ENCODE measurements around the gene ALOX12. TPM values are rescaled to one million over a fixed set of nuclear protein-coding genes. Genes with fewer than 3 reads are reported as not detected.
A peak's percentile ranks its signal among the peaks of the same experiment; 100 is the strongest.

Gene ALOX12
- polyA plus RNA-seq, 3 donors = 0.29 to 1.2 TPM; not detected in 1

DNA sequence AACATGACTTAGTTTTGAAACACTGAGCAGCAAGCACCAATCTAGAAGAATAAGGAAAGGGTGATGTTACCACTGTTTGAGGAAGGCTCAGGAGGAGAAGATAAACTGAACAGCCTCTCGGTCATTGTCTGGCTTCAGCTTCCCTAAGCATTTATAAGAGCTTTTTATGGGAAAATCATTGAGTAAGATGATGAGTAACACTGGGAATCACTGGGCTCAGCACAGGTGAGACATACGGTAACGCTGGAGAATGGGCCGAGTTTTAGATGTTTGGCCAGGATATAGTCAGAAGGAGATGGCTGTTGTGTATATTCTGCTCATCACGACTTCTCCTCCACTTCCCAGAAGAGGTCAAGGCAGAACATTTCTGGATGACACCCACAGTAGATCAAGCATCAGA is 42.2 kb upstream of the ALOX12 start:
- H2AFZ ChIP-seq (ENCODE audit: insufficient read depth, low read depth, low read length, poor library complexity, severe bottlenecking) = no peak overlapping the region
- H3K27ac ChIP-seq (ENCODE audit: low read depth in 1 of 2, low read length in 2 of 2) = no peak overlapping the region
- peaks cover 0 to 3% (median 0%) of the 10 kb centered on the region in 7 donors for H3K9me3 Mint-ChIP-seq
- no peaks in the 10 kb centered on the region for H4K20me1 ChIP-seq (ENCODE audit: insufficient read depth, low read length)
- H3K9ac ChIP-seq (ENCODE audit: insufficient read depth, low read length, poor library complexity, severe bottlenecking) = no peak overlapping the region
- peaks cover 18% of the 10 kb centered on the region for H3K4me1 Mint-ChIP-seq
- H3K27me3 ChIP-seq (ENCODE audit: control insufficient read depth in 2 of 2, insufficient read depth in 2 of 2, low read length in 2 of 2) = no peaks in the 10 kb centered on the region
- DNase-seq = no peak
- peaks cover 0 to 4% (median 0%) of the 10 kb centered on the region in 3 donors for H3K27me3 Mint-ChIP-seq (ENCODE audit: low read depth in 3 of 3)
- H3K36me3 ChIP-seq (replicated peaks in 1 of 2; ENCODE audit: control insufficient read depth in 1 of 2, insufficient read depth in 2 of 2, low read length in 2 of 2) = no peaks in the 10 kb centered on the region
- H3K4me2 ChIP-seq (replicated peaks; ENCODE audit: extremely low read depth, low read length, poor library complexity, severe bottlenecking) = no peak overlapping the region
- no peaks in the 10 kb centered on the region for H3K36me3 Mint-ChIP-seq
- no peaks in the 10 kb centered on the region for H3K9me3 ChIP-seq (replicated peaks in 1 of 2; ENCODE audit: control insufficient read depth in 1 of 2, insufficient read depth in 1 of 2, low read length in 2 of 2)
- H3K27ac Mint-ChIP-seq = peak overlapping the region in 1 of 7 donors; percentile 9
- H3K4me3 Mint-ChIP-seq = no peak overlapping the region
- TF ChIP-seq, protein P1, sequence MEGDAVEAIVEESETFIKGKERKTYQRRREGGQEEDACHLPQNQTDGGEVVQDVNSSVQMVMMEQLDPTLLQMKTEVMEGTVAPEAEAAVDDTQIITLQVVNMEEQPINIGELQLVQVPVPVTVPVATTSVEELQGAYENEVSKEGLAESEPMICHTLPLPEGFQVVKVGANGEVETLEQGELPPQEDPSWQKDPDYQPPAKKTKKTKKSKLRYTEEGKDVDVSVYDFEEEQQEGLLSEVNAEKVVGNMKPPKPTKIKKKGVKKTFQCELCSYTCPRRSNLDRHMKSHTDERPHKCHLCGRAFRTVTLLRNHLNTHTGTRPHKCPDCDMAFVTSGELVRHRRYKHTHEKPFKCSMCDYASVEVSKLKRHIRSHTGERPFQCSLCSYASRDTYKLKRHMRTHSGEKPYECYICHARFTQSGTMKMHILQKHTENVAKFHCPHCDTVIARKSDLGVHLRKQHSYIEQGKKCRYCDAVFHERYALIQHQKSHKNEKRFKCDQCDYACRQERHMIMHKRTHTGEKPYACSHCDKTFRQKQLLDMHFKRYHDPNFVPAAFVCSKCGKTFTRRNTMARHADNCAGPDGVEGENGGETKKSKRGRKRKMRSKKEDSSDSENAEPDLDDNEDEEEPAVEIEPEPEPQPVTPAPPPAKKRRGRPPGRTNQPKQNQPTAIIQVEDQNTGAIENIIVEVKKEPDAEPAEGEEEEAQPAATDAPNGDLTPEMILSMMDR (IDR thresholded peaks at IDR 0.05) = no peak
- H3K79me2 ChIP-seq (ENCODE audit: insufficient read depth, low read length) = no peaks in the 10 kb centered on the region
- intact Hi-C loops (cut with micrococcal nuclease) = no loop called here
- no peak overlapping the region for H3K4me3 ChIP-seq (replicated peaks in 1 of 3; ENCODE audit: low read depth in 2 of 3, low read length in 3 of 3)
- peaks cover 10 to 12% of the 10 kb centered on the region in 2 donors for H3K4me1 ChIP-seq (ENCODE audit: control insufficient read depth in 1 of 2, insufficient read depth in 2 of 2, low read length in 2 of 2)
- no CpG with 5 or more reads among the region's 5 CpGs for WGBS (ENCODE audit: insufficient coverage)

DNA sequence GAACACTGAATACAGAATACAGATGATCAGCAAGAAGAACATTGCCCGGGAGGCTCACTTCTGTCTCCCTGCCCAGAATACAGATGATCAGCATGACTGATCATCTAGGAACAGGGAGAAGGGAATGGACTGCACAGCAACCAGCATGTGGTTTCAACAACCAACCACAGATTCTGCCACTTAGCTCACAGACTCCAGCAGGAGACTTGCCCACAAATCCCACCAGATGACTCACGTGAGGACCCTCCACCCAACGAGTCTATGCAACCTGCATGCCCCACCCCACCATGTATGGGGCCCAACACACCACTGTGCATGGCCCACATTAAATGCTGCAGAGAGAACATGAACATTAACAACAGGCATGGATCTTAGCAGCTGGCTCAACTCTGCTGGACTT is 36.1 kb upstream of the ALOX12 start:
- H3K4me3 ChIP-seq (replicated peaks in 1 of 3; ENCODE audit: low read depth in 2 of 3, low read length in 3 of 3) = no peak overlapping the region
- TF ChIP-seq, protein P1 (IDR thresholded peaks at IDR 0.05) = no peak

More for the DNA sequence above, 36.1 kb upstream of the ALOX12 start:
- Histone ChIP-seq H3K9ac (ENCODE audit: insufficient read depth, low read length, poor library complexity, severe bottlenecking) (no peak overlapping the region), H3K36me3 (replicated peaks in 1 of 2; ENCODE audit: control insufficient read depth in 1 of 2, insufficient read depth in 2 of 2, low read length in 2 of 2) (no peaks in the 10 kb centered on the region), H3K9me3 (replicated peaks in 1 of 2; ENCODE audit: control insufficient read depth in 1 of 2, insufficient read depth in 1 of 2, low read length in 2 of 2) (no peaks in the 10 kb centered on the region), H3K27me3 (ENCODE audit: control insufficient read depth in 2 of 2, insufficient read depth in 2 of 2, low read length in 2 of 2) (no peaks in the 10 kb centered on the region), H3K79me2 (ENCODE audit: insufficient read depth, low read length) (no peaks in the 10 kb centered on the region), H3K4me2 (replicated peaks; ENCODE audit: extremely low read depth, low read length, poor library complexity, severe bottlenecking) (no peak overlapping the region), H3K27ac (ENCODE audit: low read depth in 1 of 2, low read length in 2 of 2) (no peak overlapping the region), H3K4me1 (ENCODE audit: control insufficient read depth in 1 of 2, insufficient read depth in 2 of 2, low read length in 2 of 2) (no peaks in the 10 kb centered on the region), H4K20me1 (ENCODE audit: insufficient read depth, low read length) (no peaks in the 10 kb centered on the region), H2AFZ (ENCODE audit: insufficient read depth, low read depth, low read length, poor library complexity, severe bottlenecking) (no peak overlapping the region)
- Mint-ChIP-seq H3K36me3 (no peaks in the 10 kb centered on the region), H3K27ac (no peak overlapping the region), H3K27me3 (ENCODE audit: low read depth in 3 of 3) (no peaks in the 10 kb centered on the region), H3K4me1 (no peaks in the 10 kb centered on the region), H3K4me3 (no peak overlapping the region), H3K9me3 (peaks cover 0 to 9% (median 5%) of the 10 kb centered on the region in 7 donors)
- intact Hi-C loops (cut with micrococcal nuclease) = no loop called here
- DNase-seq = no peak
- 100% methylated on average over 2 of the region's 3 CpGs for WGBS (ENCODE audit: insufficient coverage)
